ENCODE measurements around the gene OBI1.

The OBI1 gene

DNA sequence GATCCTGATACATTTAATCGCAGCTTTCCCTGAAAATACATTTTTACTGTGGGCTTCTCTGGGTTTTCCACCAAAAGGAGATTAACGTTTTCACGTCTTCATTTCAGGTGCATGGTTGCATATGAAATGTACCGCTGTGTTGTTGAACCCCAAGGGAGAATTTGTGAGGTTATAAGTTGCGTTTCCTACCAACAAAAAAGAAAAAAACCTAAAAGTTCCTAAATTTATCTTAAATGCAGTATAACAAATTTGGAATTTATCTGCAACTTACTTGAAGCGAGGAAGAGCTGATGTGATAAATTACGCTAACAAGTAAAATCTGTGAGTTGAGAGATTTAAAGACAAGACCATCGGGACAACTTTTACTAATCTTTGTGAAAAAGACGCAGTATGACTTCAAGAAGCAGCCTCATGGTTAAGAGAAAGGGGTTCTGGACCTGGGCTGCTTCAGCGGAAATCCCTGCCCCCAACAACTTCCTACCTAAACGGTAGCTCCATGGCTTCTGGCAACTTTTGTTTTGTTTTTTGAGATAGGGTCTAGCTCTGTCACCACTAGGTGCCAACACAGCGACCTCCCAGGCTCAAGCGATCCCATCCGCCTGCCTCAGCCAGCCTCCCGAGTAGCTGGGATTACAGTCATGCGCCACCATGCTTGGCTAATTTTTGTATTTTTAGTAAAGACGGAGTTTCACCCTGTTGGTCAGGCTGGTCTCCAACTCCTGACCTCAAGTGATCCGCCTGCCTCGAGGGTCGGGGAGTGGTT is 958 bp upstream of the OBI1 start:
- no peak for DNase-seq (ENCODE audit: low spot score)
- TF ChIP-seq, protein P1, sequence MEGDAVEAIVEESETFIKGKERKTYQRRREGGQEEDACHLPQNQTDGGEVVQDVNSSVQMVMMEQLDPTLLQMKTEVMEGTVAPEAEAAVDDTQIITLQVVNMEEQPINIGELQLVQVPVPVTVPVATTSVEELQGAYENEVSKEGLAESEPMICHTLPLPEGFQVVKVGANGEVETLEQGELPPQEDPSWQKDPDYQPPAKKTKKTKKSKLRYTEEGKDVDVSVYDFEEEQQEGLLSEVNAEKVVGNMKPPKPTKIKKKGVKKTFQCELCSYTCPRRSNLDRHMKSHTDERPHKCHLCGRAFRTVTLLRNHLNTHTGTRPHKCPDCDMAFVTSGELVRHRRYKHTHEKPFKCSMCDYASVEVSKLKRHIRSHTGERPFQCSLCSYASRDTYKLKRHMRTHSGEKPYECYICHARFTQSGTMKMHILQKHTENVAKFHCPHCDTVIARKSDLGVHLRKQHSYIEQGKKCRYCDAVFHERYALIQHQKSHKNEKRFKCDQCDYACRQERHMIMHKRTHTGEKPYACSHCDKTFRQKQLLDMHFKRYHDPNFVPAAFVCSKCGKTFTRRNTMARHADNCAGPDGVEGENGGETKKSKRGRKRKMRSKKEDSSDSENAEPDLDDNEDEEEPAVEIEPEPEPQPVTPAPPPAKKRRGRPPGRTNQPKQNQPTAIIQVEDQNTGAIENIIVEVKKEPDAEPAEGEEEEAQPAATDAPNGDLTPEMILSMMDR (IDR thresholded peaks at IDR 0.05; ENCODE audit: extremely low read depth, insufficient read depth, missing control alignments), result no peak
- in situ Hi-C loops (cut with MboI; ENCODE audit: low pct_unique_long_range_greater_than_20kb, low sequenced_read_pairs, unreplicated experiment), result no loop called here

DNA sequence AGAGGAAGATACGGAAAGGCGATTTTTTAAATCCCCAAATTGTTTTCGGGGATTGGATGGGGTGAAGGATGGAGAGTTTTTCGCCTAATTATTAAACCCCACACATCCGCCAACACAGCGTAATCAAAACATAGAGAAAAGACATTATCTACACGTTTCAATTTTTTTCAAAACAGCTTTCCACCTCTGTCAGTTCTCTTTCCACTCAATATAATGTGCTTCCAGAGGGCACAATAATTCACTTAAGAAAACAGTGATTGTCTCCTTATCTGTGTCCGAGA is 435 bp upstream of the OBI1 start:
- TF ChIP-seq, protein P1 (IDR thresholded peaks at IDR 0.05; ENCODE audit: extremely low read depth, insufficient read depth, missing control alignments), result no peak
- DNase-seq (ENCODE audit: low spot score), result peak; percentile 17
- in situ Hi-C loops (cut with MboI; ENCODE audit: low pct_unique_long_range_greater_than_20kb, low sequenced_read_pairs, unreplicated experiment), result no loop called here

DNA sequence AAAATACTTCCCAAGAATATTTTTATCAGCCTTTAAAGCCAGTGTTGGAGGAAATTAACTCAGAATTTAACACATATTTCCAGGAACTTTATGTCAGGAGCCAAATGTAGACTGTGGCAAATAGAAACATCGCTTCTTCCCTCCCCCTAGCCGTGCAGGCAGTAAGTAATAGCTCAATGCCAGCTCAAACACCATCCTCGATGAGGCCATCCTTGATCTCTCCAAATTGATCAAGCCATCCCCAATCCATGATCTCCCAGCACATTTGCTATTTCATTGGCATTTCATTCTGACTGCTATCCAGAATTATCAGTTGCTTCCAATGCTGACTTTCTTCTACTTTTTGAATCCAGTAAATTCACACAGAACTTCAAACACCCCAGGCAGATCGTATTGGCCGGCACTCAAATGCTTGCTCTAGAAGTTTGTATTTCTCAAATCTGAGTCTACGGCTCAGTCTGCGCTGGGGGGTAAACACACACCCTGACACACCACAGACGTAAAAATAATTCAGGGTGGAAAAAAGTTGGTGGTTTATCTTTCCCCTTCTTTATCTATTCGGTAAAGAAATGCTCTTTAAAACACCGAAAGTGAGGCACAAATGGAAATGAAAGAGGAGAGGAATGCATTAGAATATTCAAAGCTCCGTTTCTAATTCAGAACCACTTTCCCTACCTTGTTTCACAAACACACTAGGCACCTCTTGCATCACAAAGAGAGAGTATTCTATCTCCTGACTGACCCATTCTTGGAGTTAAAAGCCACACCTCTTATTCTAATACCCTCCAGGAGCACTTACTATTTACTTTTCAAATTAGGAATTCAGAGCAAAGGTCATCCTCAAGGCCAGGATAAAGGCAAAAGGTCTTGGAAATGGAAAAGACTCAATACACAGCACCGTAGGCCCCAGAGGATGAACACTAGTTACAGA is 991 bp downstream of the OBI1 start:
- in situ Hi-C loops (cut with MboI; ENCODE audit: low pct_unique_long_range_greater_than_20kb, low sequenced_read_pairs, unreplicated experiment), result no loop called here
- TF ChIP-seq, protein P1 (IDR thresholded peaks at IDR 0.05; ENCODE audit: extremely low read depth, insufficient read depth, missing control alignments), result no peak

DNA sequence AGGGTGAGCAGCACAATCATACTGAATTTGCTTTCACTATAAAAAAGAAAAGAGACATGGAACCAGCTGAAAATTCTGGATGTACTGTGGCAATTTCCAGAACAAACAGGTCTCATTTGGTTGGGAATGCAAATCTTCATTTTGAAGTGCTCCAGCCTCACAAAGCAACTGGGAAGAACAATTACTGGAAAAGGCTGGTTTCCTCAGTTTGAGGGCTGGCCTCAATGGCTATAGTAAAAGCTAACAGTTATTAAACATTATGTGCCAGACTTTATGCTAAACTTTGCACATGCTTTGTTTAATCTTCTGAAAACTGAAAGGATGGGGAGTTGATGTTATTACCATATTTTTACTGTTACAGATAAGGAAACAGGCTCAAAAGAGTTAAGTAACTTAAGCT is 3.0 kb downstream of the OBI1 start:
- in situ Hi-C loops (cut with MboI; ENCODE audit: low pct_unique_long_range_greater_than_20kb, low sequenced_read_pairs, unreplicated experiment), result no loop called here
- DNase-seq (ENCODE audit: low spot score), result no peak
- TF ChIP-seq, protein P1 (IDR thresholded peaks at IDR 0.05; ENCODE audit: extremely low read depth, insufficient read depth, missing control alignments), result no peak

More for the DNA sequence above, 991 bp downstream of the OBI1 start:
- DNase-seq (ENCODE audit: low spot score), result peak; percentile 45

DNA sequence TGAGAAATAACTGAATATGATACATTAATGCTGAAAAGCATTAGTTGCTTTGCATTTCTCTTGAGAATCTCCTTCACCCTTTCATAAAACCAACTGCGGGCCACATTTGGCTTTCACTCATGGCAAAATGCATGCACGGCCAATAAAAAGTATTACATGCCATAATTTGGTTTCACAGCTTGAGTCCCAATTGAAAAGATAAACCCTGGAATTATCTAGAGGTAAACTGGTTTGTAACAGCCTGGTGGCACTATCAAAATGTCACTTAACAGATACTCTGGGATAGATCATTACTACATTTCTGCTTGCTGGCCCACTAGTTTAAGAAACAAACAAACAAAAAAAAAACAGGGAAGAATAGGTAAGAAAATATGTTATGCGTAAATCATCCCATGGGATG is 3.9 kb downstream of the OBI1 start:
- in situ Hi-C loops (cut with MboI; ENCODE audit: low pct_unique_long_range_greater_than_20kb, low sequenced_read_pairs, unreplicated experiment), result no loop called here
- TF ChIP-seq, protein P1 (IDR thresholded peaks at IDR 0.05; ENCODE audit: extremely low read depth, insufficient read depth, missing control alignments), result no peak
- no peak for DNase-seq (ENCODE audit: low spot score)

DNA sequence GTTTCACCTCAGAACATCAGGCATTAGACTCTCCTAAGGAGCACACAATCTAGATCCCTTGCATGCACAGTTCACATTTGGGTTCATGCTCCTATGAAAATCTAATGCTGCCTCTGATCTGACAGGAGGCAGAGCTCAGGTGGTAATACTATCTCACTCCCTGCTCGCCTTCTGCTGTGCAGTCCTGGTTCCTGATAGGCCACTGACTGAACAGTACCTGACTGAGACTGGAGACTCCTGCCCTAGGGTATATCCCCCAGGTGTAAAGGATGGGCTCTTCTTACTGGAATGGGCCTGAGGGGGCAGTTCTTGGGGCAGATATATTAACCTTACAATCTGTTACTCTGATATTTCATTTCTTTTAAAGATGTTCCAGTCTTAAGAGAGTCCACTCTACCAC is 6.3 kb downstream of the OBI1 start:
- no peak for DNase-seq (ENCODE audit: low spot score)
- TF ChIP-seq, protein P1 (IDR thresholded peaks at IDR 0.05; ENCODE audit: extremely low read depth, insufficient read depth, missing control alignments), result no peak
- in situ Hi-C loops (cut with MboI; ENCODE audit: low pct_unique_long_range_greater_than_20kb, low sequenced_read_pairs, unreplicated experiment), result no loop called here
